Ascending aorta (tissue), 2 donors: ENCODE data around the gene UTRN. TPM values are rescaled to one million over a fixed set of nuclear protein-coding genes. Genes with fewer than 3 reads are reported as not detected.

Experiments
- DNase-seq, 2 donors: peaks; one replicate each; pipeline ENCODE4 v3.0.0-alpha.2; 2019; ENCODE audit warnings: low spot score in 2 of 2
- H3K27ac ChIP-seq, 2 donors: fragments of 200-600 bp; sonication (generic); one replicate each; pipeline ENCODE4 v1.5.1; 2016 to 2017; ENCODE audit warnings: mild to moderate bottlenecking in 1 of 2
- H3K27me3 ChIP-seq: fragments of 200-600 bp; sonication (generic); one replicate; pipeline ENCODE4 v1.5.1; 2017
- H3K36me3 ChIP-seq, 2 donors: fragments of 200-600 bp; sonication (generic); one replicate each; pipeline ENCODE4 v1.5.1; 2016
- H3K4me1 ChIP-seq, 2 donors: fragments of 200-600 bp; sonication (generic); one replicate each; pipeline ENCODE4 v1.5.1; 2016 to 2017; ENCODE audit warnings: mild to moderate bottlenecking in 1 of 2
- H3K4me3 ChIP-seq, 2 donors: fragments of 200-600 bp; sonication (generic); one replicate each; pipeline ENCODE4 v1.5.1; 2016 to 2017; ENCODE audit warnings: mild to moderate bottlenecking in 1 of 2
- H3K9me3 ChIP-seq, 2 donors: fragments of 200-600 bp; sonication (generic); one replicate each; pipeline ENCODE4 v1.5.1; 2016
- CTCF ChIP-seq, 3 experiments: fragments of 200-600 bp in 2 of 3; fragments of 450-650 bp in 1 of 3; sonication (generic) in 2 of 3; IDR thresholded peaks; one replicate each; pipeline ENCODE4 v1.5.1; 2016 to 2019; ENCODE audit warnings: antibody characterized with exemption in 3 of 3, mild to moderate bottlenecking in 1 of 3, moderate library complexity in 1 of 3
- intact Hi-C: fragments of 100-400 bp; cut with DNase I; formaldehyde crosslinking; loops from one replicate; pipeline ENCODE4 v1.15.1; 2023
- total RNA-seq: library from RNA; depleted of rRNA; stranded (reverse); fragments of >200 nt; gene quantifications from one replicate; pipeline ENCODE4 v1.1.0, GENCODE V29; 2016

Gene UTRN
- total RNA-seq, 1 donor from 2014 or later = 69.9 TPM

DNA sequence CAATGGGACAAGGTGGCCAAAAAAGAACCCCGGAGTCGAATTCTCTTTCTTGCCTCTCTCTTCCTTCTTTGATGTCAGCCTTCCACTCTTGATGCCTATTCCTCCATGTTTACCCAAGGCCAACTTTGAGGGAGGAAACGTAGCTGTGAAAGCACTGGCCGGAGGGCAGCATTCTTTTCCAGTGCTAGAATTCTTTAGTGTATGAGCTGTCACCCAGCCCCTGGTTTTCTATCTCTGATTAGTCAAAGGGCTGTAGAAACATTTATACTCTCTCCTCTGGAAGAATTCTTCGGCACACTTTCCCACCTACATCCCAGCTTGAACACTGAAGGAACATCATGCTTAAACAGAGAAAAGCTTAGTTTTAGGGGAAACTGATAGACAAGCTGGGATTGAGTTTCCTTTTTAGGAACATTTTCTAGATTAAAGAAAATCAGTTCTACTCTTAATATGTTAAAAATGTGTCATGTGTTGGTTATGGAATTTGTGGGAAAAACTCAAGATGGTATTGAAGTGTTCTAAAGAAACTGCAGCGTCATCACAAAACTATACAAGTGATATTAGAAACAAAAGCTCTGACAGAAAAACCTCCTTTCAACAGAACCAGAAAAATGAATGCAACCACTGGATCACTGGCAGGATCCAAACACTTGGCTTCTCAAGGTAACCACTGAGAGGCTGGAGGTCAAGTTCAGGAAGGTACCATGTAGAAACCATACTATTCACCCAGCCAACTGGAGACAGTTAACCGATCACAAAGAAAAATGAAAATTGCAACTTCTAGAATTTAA, 20.7 kb upstream of the UTRN start:
- DNase-seq = peak in 1 of 2 donors; percentile 77

DNA sequence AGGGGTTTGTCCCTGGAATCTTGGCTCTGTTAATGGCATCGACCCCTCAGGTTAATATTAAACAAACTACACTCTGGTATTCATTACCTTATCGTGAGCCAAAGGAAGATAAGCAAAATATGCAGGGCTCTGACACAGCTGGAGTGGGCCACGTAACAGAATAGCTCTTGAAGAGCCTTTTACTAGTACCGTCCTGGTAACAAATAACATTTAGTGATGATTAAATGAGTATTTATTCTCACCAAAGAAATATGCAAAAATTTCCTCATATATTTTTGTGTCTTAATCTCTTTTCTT, 20.1 kb upstream of the UTRN start:
- DNase-seq = no peak
- Histone ChIP-seq H3K4me1 (peaks cover 0 to 24% of the 10 kb centered on the region in 2 donors), H3K27ac (peak overlapping the region; percentile 60 to 81), H3K9me3 (no peaks in the 10 kb centered on the region), H3K36me3 (no peaks in the 10 kb centered on the region), H3K27me3 (no peaks in the 10 kb centered on the region), H3K4me3 (no peak overlapping the region)
- intact Hi-C loops = loop anchor here (2.0 kb wide), 1 partner anchor 16 kb away; no protein-coding TSS in a partner anchor
- TF ChIP-seq CTCF (IDR thresholded peaks at IDR 0.05) = no peak

More for the DNA sequence above, 20.7 kb upstream of the UTRN start:
- Histone ChIP-seq H3K4me3 (peak overlapping the region in 1 of 2 donors; percentile 10), H3K36me3 (no peaks in the 10 kb centered on the region), H3K27ac (peak overlapping the region; percentile 60 to 81), H3K27me3 (no peaks in the 10 kb centered on the region), H3K9me3 (no peaks in the 10 kb centered on the region), H3K4me1 (peaks cover 0 to 24% of the 10 kb centered on the region in 2 donors)
- intact Hi-C loops = loop anchor here (1.0 to 2.0 kb wide), 2 partner anchors 16 to 20 kb away; no protein-coding TSS in a partner anchor
- TF ChIP-seq CTCF (IDR thresholded peaks at IDR 0.05) = no peak

DNA sequence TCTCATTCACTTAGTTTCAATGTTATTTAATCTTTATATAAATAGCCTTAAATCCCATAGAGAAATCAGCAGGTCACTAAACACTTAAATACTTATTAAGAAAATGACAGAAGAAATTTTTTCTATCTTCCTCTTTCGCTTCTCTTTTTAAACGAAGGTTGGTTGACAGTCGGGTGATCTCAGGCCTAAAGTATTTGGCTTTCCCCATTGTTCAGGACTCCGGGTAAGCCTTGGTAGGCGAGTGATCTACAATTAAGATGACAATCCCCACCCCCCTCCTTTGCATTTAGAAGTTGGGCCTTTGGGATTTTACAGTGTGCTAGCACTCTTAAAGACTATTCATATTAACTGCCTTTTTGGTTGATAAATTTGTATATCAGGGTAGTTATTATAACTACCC, 19.7 kb upstream of the UTRN start:
- H3K4me1 ChIP-seq = peaks cover 0 to 24% of the 10 kb centered on the region in 2 donors
- H3K27me3 ChIP-seq = no peaks in the 10 kb centered on the region
- H3K9me3 ChIP-seq = no peaks in the 10 kb centered on the region
- DNase-seq = no peak
- H3K36me3 ChIP-seq = no peaks in the 10 kb centered on the region
- no peak for TF ChIP-seq CTCF (IDR thresholded peaks at IDR 0.05)
- peak overlapping the region; percentile 60 to 81 for H3K27ac ChIP-seq
- no peak overlapping the region for H3K4me3 ChIP-seq
- intact Hi-C loops = loop anchor here (2.0 kb wide), 1 partner anchor 17 kb away; no protein-coding TSS in a partner anchor

GRCh38 chr6:144266091-144266649, 19.0 kb upstream of the UTRN start:
- no peaks in the 10 kb centered on the region for H3K27me3 ChIP-seq
- TF ChIP-seq CTCF (IDR thresholded peaks at IDR 0.05) = no peak
- H3K9me3 ChIP-seq = no peaks in the 10 kb centered on the region
- H3K4me3 ChIP-seq = no peak overlapping the region
- H3K36me3 ChIP-seq = no peaks in the 10 kb centered on the region
- DNase-seq = peak in 1 of 2 donors; percentile 76
- intact Hi-C loops = loop anchor here (2.0 kb wide), 1 partner anchor 49 kb away; no protein-coding TSS in a partner anchor
- H3K27ac ChIP-seq = peak overlapping the region; percentile 60 to 81
- peaks cover 0 to 24% of the 10 kb centered on the region in 2 donors for H3K4me1 ChIP-seq

DNA sequence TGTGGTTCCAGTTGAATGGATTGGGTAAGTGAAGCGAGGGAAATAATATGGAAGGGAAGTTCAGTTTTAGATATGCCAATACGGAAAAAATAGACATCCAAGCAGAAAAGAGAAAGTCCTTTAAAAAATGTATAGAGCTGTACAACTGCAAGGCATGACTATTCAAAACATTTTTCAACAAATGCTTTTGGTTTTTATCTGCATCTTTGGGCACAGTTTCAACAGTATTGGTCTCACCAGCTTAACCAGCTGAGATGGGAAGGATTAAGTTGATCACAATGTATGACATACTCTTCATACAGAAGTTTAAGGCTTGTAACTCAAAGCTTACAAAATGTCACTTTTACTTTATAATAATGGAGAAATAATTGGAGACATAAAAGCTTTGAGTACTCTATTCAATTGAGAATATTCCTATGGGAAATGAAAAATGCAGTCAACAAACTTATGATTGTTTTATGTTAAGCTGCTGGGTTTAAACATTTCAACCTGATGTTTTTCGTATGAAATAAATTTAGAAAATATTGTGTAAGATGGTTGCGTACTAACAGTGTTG, 16.3 kb upstream of the UTRN start:
- H3K27ac ChIP-seq = no peak overlapping the region
- peaks cover 0 to 22% of the 10 kb centered on the region in 2 donors for H3K4me1 ChIP-seq
- H3K9me3 ChIP-seq = no peaks in the 10 kb centered on the region
- no peaks in the 10 kb centered on the region for H3K27me3 ChIP-seq
- no peak overlapping the region for H3K4me3 ChIP-seq
- intact Hi-C loops = no loop called here
- no peak for DNase-seq
- no peaks in the 10 kb centered on the region for H3K36me3 ChIP-seq
- TF ChIP-seq CTCF (IDR thresholded peaks at IDR 0.05) = no peak
